ENCODE measurements around the gene ZBTB32.

The ZBTB32 gene

DNA sequence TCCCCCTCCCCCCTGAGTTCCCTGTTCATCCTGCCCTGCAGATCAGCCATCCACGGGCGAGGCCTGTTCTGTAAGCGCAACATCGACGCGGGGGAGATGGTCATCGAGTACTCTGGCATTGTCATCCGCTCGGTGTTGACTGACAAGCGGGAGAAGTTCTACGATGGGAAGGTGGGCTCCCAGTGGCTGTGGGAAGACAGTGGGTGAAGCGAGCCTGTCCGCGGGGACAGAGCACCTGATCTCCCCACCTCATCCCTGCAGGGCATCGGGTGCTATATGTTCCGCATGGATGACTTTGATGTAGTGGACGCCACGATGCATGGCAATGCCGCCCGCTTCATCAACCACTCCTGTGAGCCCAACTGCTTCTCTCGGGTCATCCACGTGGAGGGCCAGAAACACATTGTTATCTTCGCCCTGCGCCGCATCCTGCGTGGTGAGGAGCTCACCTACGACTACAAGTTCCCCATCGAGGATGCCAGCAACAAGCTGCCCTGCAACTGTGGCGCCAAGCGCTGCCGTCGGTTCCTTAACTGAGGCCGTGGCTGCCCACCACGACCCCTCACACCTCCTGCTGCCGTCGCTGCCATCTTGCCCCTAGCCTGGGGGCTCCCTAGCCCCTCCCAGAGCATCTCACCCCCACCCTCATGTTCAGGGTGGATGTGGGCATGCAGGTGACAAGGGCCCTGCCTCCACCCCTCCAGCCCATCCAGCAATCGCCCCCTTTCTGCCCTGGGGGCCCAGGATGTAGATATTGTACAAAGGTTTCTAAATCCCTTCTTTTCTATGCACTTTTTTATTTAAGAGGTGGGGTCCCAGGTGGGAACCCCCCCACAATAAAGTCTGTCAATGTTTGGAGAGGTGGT lies 33.9 kb downstream of the ZBTB32 start:
- DNase-seq = no peak

DNA sequence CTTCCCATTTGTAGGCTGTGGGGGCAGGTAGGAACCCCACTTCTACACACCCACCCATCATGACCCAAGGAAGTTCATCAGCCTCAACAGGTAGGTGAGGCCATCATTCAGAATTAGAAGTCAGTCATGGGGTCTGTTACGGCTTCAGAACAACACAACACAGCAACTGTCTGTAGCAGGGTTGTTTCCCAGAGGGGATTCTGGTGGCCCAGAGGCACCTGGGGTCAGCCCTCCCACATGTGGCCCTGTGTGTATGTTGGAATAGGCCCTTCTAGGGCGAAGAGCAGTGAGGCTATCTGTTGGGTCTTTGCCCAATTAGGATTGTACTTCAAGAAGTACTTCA lies 34.5 kb downstream of the ZBTB32 start:
- no peak for DNase-seq

DNA sequence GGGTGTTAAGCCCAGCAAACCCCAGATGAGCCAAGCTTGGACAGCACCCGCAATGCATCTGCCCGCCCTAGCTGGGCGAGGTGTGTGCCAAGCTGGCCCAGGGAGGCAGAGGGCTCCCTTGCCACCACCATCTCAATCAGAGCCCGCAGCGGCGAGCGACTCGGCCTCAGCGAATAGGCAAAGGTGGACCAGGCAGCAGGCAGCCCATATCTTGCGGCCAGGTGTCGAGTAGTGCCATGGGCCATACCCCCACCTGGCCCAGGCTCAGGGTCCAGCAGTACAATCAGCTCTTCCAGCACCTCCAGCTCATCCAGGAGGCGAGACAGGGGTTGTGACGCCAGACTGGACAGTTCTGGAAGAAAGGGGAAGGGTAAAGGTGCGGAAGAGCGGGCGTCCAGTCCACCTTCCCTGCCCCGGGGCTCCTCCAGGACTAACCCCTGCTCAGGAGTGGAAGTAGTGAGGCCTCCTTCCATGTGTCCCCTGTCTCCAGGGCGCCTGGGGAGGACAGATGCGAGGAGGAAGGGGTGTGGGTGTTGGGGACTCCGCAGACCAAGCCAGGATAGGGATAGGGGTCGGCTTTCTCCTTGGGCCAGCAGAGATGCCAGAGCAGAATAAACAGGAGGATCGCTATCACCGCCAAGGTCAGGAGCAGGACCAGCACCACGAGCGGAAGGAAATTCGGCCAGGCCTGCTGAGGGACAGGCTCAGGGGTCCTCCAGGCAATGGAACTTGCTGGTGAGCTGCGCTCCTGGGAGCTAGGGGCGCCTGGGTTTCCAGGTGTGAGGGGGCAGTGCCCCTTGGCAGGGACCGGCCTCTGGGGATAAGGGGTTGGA lies 35.1 kb downstream of the ZBTB32 start:
- DNase-seq = no peak

DNA sequence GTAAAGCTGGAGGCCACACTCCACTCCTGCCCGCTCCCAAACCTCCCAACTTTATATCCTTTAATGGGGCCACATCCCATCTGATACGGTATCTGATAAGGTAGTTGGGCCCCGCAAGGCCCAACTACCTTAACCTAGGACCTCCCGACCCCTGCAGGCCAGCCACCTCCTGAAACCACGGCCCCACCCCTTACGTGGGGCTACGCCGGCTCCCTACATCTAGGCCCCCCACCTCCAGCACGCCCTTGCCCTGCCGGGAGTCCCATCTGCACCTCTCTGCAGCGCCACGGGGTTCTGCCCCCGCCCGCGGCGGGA lies 35.7 kb downstream of the ZBTB32 start:
- DNase-seq = no peak

DNA sequence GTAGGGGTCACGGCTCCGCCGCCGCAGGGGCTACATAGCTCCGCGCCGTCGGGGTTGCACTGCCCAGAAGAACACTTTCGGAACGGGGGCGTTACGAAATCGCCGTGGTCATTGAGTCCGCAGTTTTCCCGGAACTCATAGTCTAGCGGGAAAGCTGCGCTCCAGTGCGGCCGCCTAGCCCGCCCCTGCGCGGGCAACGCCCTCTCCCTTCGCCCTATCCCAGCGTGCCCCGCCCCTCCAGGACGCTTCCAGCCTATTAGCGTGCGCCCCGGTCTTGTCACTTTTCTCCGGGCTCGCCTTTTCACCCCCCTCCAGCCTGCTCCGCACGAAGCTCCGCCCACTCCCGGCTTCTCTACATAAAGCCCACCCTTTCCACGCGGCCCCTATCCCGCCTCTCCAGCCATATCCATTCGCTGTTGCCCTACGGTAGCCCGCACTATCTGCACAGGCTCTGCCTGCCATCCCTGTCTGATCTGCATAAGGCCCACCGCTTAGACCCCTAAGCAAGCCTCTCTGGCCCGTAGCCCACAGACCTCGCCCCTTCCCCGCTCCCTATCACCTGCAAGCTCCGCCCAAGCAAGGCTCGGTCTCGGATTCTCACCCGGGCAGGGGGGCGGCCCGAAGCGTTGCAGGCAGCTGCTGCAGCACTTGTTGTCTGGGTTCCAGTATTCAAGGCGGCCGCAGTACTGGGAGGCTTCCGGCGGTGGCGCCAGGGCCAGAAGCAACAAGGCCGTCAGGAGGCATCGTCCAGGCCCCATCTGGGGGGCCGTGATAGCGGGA lies 36.3 kb downstream of the ZBTB32 start:
- DNase-seq = peak; percentile 96 to 98

DNA sequence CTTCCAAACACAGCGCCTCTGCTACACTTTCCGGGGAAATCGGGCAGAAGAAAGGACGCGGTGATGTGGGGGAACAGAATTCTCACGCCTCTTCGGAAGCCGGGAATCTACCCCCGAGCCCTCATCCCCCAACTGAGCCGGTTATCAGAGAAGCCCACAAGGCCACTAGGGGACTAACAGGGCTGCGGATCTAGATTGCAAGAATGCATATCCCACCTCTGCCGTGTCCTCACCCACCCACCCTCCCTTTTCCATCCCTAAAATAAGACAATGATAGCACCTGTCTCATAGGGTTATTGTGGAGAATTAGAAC lies 36.8 kb downstream of the ZBTB32 start:
- no peak for DNase-seq

DNA sequence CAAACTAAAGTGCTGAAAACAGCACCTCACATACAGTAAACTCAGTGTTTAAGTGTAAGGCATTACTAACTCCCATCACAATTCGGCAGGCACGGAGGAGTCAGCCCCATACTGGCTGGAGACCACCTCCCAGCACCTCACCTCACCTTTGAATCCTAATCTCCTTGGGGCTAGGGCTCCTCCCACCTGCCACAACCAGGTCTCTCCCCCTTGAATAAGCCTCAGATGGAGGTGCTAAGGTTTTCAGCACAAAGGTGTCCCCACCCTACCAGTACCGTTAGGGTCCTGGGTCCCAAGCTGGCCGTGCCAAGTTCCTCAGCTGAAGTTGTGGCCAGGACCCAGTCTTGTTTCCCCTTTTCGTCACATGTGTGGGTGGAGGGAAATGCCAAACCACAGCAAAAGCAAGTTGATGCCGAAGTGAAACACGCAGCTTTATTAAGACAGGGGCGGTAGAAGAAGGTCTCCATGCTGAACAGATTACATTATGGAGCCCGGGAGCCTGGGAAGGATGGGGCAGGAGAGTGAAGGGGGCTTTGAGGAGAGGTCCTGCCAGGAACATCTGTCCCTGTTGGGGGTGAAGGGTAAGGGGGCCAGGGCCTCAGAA lies 37.9 kb downstream of the ZBTB32 start, which contains the start of gene IGFLR1:
TSS of gene IGFLR1 (minus strand) at position 332 of the 604 bp plus-strand sequence. CDS start 1,272 bp downstream, outside the sequence.
- no peak for DNase-seq

DNA sequence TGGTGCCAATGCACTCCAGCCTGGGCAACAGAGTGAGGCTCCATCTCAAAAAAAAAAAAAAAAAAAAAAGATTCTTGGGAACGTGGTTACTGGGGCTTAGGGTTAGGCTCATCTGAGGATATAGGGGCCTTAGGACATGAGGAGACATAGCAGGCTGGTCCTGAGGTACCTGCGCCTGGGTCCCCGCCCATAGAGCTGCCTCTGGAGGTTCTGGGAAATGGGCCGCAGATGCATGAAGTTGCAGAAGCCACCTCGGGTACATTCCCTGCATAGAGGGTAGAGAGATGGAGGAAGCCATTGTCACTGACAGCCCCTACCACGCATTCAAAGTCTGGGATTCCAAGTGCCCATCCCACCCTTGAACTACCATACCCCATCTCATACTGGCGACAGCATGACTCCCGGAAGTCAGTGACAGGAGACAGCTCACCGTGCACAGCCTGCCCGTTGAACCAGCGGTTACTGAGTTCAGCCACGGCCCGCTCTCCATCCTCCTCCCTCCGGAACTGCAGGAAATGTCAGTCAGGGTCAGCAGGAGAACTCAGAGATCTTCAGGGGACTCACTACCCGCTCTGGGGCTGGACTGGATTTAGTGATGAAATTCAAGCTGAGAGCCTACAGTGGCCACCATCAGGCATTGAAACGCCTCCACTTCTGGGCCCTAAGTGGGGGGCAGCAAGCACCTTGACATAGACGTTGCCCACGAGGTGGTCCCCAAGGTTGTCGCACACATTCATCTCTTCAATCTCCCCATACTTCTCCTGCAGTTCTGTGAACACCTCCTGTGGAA lies 39.5 kb downstream of the ZBTB32 start:
- DNase-seq = no peak

DNA sequence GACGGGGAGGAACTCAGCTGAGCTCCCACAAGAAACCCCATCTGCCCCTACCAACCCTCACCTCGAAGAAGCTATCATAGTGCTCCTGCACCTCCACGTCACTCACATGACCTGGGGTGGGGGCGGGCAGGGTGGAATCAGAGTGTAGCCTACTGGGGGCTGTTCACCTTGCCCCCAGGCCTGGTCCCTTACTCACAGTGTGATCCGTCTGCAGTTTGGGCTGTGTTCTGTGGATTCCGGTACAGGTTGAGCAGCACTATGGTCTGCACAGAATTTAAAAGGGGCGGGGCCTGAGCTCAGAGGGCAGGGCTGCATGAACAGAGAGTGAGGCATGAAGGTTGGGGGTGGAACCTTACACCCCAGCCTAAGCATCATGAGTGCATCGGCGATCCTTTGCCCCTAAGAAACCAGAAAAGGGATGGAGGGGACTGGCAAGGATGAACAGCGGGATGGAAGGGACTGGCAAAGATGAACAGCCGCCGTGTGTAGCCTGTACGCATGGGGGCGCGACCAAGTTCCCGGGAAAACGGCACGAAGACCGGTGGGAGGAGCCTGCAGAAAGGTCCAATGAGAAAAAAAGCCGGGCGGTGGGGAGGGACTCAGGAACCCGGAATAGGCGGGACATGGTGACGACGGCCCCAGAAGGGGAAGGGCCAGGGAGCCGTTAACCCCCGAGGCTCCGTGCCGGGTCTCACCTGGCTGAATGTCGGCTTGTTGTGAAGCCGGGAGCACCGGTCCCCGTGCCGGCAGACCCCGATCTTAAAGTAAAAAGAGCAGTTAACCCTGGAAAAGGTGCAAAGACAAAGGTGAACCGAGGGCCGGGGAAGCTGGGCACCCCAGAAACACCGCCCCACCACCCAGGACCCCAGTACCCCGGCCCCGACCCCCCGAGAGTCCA lies 40.3 kb downstream of the ZBTB32 start:
- DNase-seq = peak; percentile 91 to 97

DNA sequence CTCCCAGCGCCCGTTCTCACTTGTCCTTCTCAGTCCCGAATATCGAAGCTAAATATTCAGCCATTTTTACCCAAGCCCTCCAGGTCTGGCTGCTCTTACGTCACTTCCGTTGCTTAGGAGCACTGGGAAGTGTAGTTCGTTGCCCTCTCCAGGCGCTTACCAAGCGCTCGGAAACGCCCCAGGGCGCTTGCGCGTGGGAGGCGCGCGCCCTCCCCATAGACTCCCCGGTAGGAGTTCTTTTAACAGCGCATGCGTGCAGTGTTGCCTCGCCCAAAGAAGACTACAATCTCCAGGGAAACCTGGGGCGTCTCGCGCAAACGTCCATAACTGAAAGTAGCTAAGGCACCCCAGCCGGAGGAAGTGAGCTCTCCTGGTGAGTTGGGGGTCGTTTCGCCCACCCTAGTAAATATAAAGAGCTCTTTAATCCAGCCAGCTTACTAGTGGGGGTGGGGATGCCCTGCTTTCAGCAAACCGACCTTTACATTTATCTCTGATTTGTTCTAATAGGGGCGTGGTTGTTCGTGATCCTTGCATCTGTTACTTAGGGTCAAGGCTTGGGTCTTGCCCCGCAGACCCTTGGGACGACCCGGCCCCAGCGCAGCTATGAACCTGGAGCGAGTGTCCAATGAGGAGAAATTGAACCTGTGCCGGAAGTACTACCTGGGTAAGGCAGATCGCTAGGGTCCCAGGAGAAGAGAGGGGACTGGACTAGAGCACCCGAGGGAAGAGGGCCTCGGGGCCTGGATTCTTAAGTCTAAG lies 41.1 kb downstream of the ZBTB32 start, which contains the start of the genes PSENEN and U2AF1L4:
TSS of gene PSENEN (plus strand) at position 324 of the 759 bp plus-strand sequence. CDS start at position 604, 280 bp downstream.
TSS of gene U2AF1L4 (minus strand) at position 91 of the 759 bp plus-strand sequence. CDS start at position 64, 27 bp downstream.
- DNase-seq = peak; percentile 99 to 100

DNA sequence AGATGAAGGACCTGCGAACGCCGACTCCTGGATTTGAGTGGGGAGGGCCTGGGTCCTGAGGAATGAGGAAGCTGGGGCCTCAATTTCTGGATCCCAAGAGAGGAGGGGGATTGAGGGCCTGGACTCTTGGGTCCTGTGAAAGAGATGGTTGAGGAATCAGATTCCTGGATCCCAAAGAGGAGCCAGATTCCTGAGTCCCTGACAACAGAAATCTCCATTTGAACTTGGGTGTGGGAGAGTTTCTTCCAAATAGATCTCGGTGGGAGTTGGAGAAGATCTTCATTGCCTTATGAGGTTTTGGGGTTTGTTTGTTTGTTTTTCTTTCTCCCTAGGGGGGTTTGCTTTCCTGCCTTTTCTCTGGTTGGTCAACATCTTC lies 41.7 kb downstream of the ZBTB32 start:
- no peak for DNase-seq

DNA sequence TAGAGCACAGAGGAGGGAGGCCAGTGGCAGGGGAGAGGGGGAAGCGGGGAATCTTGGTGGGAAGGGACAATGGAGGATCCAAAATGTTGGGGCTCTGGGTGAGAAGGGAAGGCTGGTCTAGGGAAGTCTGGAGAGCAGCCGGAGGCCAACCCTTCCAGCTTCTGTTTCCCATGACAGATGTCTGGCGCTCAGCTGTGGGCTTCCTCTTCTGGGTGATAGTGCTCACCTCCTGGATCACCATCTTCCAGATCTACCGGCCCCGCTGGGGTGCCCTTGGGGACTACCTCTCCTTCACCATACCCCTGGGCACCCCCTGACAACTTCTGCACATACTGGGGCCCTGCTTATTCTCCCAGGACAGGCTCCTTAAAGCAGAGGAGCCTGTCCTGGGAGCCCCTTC lies 42.2 kb downstream of the ZBTB32 start:
- DNase-seq = no peak

DNA sequence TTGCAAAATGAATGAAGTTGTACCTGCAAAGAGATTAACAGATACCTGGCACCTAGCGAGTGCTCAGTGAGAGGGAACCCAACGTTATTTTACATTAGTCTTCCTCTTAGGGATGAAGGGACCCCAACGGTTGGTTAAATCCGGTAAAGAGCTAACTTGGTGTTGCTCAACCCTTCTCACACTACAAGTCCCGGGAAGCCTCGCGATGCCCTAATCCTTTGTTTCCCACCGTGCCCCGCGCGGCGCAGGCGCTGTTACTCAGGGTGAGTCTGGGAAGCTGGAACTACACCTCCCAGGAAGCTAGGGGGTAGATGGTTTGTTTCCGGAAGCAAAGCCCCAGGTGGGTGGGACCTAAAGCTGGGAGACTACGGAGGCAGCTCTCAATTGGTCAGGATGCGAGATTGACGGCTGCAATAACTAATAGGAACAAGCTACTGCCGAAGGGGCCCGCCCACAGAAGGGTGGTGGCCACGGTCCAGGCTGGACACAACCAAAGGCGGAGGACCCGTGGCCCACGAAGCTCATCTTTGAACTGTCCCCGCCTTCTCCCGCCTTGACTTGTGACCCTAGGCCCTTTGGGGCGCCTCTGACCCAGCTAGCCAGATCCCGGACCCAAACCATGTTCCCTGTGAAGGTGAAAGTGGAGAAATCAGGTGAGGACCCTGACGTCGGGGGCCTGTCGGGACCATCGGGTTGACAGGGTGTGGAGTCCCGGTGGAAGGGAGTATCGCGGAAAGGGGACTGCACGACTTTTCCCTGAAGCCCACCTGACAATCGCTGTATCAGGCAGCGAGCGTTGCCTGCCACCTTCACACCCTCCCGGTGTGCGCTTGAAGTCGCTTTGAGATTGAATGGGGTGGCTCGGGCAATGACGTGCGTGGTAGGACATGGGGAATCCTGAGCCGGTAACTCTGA lies 44.0 kb downstream of the ZBTB32 start, which contains the start of gene LIN37:
TSS of gene LIN37 (plus strand) at position 471 of the 915 bp plus-strand sequence. CDS start at position 620, 149 bp downstream.
- peak; percentile 99 to 100 for DNase-seq

DNA sequence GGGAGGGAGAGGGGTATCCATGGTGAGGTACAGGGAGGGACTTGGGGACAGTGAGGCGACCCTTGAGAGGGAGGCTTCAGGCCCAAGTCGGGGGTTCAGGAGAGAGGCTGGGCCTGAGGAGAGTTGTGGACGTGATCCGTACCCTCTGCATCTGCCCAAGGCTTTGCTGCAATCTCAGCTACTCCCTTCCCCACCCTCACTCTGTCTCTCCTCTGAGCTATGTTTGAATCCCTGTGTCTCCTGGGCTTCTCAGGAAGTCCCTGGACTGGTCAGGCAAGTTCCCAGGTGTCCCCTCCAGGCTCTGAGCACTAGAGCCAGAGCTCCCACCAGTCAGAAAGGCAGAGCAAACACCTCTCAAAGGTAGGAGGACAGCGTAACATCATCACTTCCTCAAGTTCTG lies 45.8 kb downstream of the ZBTB32 start:
- DNase-seq = no peak

DNA sequence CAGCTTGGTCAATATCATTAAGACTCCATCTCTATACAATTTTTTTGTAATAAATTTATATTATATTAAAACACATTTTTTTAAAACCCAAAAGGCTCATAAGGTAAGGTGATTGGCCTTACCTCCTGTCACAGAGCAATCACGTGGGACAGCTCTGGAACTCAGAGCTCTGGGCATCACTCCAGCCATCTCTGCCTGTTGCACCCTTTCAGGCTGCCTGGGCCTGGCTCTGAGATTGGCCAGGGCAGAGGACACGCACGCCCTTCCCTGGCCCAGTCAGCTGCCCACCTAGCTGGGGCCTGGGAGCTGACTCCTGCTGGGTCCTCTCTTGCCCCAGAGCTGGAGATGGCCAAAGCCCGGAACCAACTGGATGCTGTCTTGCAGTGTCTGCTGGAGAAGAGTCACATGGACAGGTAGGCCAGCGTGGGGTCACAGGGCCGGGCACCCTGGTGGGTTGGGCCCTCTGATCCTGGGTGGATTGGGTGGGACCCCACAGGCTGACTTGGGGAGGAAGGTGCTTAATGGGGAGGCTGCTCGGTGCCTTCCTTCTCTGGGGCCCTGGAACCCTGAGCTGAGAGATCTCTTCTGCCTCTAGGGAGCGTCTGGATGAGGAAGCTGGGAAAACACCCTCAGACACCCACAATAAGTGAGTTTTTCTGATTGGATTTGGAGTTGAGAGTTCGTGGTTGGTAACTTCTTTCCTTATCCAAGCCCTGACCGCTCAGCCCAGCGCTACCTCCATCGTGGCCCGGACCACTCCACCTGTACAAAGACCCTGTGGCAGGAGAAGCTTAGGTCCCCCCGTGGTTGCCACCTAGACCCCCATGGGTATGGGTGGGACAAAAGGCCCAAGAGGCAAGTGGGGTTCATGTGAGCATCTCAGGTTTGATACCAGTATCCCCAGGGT lies 47.7 kb downstream of the ZBTB32 start:
- DNase-seq = no peak

DNA sequence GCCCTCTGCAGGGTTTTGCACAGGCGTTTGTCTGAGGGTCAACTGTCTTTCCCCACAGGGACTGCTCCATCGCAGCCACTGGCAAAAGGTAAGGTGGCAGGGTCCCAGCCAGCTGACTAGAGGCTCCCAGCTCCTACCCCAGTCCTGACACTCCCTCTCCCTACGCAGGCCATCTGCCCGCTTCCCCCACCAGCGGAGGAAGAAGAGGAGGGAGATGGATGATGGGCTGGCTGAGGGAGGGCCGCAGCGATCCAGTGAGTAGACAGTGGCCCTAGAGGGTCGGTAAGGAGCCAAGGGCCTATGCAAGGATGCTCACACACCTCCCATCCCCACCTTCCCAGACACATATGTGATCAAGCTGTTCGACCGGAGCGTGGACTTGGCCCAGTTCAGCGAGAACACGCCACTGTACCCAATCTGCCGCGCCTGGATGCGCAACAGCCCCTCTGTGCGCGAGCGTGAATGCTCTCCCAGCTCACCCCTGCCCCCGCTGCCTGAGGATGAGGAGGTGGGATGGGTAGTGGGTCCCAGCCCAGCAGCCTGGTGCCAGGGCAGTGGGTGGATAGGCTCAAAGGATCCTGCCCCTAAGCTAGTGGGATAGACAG lies 48.5 kb downstream of the ZBTB32 start:
- DNase-seq = no peak

Data from NCI-H446 (cell line).